NCI-H748 (cell line): Measurements from ENCODE around the gene MOAP1.
"Not testable (repeated sequence)": the region's sequence is repeated elsewhere in the genome, so short reads cannot be mapped to it uniquely, and the experiment has no call there.

Source experiments
- DNase-seq: peaks from one replicate; lab custom pipeline; 2025; ENCODE audit not compliant: unreplicated experiment; lab: John Stamatoyannopoulos, UW

The MOAP1 gene, protein sequence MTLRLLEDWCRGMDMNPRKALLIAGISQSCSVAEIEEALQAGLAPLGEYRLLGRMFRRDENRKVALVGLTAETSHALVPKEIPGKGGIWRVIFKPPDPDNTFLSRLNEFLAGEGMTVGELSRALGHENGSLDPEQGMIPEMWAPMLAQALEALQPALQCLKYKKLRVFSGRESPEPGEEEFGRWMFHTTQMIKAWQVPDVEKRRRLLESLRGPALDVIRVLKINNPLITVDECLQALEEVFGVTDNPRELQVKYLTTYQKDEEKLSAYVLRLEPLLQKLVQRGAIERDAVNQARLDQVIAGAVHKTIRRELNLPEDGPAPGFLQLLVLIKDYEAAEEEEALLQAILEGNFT

DNA sequence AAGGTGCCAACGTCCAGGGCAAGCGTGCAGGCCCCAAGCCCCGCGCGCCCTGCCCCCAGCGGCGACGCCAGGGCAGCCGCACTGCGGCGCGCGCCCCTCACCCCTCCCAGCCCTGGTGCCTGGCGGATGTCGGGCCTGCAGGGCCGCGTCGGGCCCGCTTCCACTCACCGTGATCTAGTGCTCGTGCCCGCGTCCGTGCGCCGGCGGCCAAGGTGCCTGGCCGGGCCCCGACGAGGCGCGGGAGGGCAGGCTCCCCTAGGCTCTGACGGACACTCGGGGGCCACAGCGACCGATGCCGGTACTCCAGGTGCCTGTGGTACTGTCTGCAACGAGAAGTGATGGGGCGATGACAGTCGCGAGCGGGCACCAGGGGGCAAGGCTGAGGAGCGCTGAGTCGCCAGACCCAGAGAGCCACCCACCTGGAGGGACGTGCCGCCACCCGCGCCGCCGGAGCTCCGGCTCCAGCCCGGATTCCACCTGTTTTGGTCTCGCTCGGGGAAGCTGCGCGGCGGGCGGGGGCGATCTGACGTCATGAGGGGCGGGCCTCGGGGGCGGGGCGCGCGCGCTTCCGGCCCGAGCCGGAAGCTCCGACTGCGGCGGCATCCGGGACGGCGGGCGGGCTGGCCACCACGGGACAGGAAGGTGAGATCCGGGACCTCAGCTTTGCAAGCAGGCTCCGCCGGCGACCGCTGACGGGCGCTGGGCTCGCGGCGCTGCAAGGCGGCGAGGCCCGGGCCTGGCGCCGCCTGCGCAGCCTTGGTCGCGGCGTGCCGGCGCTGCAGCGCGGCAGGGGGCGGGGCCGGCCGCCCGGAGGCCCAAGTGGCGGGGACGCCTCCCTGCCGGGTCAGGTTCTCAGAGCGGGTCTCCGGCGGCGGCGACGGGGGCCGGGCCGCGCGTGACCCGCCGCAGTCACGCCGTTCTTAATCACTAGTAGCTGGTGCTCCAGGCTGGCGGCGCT is at the start of gene MOAP1, which contains the start of gene LYSET:
MOAP1 (minus strand) TSS at position 507 of the 958 bp plus-strand sequence. CDS start 655 bp downstream, outside the sequence.
LYSET (plus strand) TSS at position 927 of the 958 bp plus-strand sequence. CDS start 89 bp downstream, outside the sequence.
- DNase-seq = peak; percentile 93

DNA sequence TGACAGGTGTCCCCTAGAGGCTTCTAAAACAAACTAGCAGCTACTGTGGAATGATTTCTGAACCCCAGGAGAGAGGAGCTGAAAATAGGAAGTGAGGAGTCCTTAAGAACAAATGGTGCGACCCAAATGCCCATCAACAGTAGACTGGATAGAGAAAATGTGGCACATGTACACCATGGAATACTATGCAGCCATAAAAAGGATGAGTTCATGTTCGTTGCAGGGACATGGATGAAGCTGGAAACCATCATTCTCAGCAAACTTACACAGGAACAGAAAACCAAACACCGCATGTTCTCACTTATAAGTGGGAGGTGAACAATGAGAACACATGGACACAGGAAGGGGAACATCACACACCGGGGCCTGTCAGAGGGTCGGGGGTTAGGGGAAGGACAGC is 48.4 kb upstream of the MOAP1 start:
- not testable (repeated sequence) for DNase-seq

DNA sequence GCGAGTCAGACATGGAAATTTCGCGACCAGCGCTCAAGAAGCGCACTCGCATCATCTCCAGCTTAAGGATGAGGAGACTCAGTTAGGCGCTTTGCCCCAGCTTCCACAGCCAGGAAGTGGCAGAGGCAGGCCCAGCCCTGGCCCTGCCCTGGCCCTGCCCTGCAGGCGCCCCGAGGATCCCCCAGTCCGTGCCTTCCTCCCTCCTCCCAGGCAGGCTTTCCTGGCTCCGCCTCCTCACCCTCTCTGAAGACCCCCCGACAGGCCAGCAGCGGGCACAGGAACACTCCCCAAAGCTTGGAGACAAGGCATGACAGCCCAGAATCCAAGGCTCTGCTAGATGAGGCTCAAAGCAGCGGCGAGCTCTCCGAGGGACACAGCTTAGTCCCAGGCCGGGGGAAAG is 47.5 kb upstream of the MOAP1 start:
- DNase-seq = no peak

GRCh38 chr14:93231129-93231979 is 46.7 kb upstream of the MOAP1 start:
- DNase-seq = peak; percentile 70

- DNase-seq = peak; percentile 25
Observed at GRCh38 chr14:93230539-93230938, 45.8 kb upstream of the MOAP1 start.

DNA sequence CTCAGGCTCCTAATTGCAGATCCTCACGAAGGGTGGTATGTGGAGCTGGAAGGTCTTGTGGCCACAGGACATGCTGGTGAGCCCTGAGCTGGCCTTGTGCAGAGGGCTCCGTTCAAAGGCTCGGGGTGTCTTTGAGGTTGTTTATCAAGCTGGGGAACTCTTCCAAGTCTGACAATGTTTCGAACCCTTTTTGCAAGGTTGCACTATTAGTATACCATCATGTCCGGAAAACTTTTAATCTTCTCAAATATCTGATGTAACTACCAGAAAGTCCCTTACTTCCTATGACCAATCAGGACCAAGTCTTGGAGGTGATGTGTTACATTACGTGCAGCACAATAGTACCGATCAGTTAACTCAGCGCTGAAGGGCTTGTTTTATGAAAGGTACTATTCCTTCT is 43.9 kb upstream of the MOAP1 start:
- no peak for DNase-seq

DNA sequence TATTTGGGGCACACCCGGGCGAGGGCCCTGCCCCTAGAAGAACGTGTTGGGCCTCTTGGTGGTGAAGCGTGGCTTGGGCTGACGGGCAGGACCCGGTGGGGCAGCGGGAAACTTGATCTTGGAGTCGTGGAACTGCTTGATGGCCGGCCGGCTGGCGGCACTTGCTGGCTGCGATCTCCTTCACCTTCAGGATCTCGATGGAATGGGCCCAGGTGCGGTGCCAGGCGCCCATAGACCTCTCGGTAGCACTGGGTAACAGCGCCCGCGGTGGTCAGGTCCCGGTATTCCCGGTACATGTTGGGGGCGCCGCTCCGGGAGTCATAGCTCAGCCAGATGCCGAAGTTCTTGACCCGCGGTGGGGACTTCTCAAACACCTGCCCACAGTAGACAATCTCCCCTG is 38.9 kb upstream of the MOAP1 start:
- DNase-seq = no peak

DNA sequence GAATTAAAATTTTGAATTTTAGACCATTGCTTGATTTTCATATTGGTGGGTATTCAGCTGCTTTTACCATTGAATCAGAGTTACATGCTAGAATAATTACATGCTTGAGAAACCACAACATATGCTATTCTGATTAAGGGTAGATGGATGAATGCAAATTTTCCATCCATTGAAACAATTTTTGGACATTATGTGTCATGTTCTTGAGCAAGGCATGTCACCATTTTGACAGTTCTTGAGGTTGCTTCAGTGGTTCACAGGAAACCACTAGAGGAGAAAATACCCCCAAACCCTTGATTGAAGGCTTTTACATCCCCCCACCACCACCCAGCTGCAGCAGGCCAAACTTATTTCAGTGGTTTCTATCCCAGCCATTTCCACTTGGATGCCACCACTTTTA is 35.8 kb upstream of the MOAP1 start:
- DNase-seq = no peak

- DNase-seq = peak; percentile 77
Observed at GRCh38 chr14:93219103-93219726, 34.5 kb upstream of the MOAP1 start.

- no peak for DNase-seq
Observed at GRCh38 chr14:93214598-93214997, 29.9 kb upstream of the MOAP1 start.

- DNase-seq = no peak
Observed at GRCh38 chr14:93212432-93212831, 27.7 kb upstream of the MOAP1 start.

DNA sequence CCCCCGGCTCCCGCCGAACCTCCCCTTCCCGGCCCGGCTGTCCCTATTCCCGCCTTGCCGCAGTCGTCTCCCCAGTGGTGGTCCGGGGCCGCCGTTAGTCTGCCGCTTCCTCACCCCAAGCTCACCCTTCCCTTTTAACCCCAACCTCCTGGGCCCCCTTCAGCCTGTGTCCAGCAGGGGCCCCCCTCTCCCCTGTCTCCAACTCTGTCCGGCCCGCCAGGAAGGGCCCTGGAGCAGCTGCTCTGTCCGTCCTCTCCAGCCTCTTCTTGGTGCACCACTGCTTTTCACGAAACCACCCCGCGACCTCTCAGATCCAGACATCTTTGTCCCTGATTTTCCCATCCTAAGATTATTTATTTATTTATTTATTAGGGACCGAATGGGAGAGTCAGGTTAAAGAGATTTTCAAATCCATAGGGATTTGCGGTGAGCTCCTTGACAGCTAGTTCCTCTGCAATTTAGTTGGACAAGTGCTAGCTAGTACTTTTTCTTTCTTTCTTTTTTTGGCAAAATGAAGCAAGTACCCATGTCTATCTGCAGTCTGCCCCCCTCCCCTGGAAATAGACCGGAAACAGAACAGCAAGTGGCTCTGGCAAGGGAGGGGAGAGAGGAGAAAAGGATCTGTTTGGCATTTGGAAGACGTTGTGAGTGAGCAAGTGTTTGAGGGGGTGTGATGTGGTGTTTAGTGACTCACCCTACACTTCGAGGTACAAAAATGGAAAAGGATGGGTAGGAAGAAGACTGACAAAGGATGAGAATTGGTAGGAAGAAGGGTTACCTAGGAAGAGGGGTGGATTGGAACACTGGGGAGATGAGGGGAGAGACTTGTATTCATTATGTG is 23.0 kb upstream of the MOAP1 start:
- peak; percentile 74 for DNase-seq

DNA sequence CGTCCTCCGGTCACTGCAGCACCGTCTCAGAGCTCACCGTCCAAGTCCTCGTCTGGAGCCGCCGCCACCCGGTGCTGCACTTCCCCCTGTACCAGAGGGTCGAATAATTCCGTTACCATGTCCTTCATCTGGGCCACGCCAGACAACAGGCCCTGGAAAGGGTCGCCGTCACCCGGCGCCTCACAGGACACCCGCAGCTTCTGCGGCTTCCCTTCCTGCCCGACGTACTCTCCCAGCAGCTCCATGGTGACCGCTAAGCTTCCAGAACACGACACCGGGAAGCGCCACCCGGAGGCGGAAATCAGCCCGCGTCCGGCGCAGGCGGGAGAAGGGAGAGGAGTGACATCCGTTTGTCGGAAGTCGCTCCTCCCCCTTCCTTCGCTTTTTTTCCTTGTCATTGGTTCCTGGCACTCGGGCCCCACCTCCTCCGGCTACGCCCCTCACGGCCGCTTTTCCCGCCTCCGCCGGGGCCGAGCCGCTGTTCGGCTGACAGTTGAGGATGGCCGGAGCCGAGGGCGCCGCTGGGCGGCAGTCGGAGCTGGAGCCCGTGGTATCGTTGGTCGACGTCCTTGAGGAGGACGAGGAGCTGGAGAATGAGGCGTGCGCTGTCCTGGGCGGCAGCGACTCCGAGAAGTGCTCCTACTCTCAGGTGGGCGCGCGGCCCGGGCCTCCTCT is 22.2 kb upstream of the MOAP1 start, which contains the start of the genes GON7 and UBR7:
GON7 (minus strand) TSS at position 273 of the 675 bp plus-strand sequence; CDS start at position 245, 28 bp downstream.
UBR7 (plus strand) TSS at position 464 of the 675 bp plus-strand sequence; CDS start at position 500, 36 bp downstream.
- peak; percentile 99 for DNase-seq

- DNase-seq = no peak
Observed at GRCh38 chr14:93201155-93201704, 16.5 kb upstream of the MOAP1 start.

- no peak for DNase-seq
Observed at GRCh38 chr14:93200553-93200952, 15.9 kb upstream of the MOAP1 start.

GRCh38 chr14:93199031-93199430 is 14.3 kb upstream of the MOAP1 start:
- no peak for DNase-seq

DNA sequence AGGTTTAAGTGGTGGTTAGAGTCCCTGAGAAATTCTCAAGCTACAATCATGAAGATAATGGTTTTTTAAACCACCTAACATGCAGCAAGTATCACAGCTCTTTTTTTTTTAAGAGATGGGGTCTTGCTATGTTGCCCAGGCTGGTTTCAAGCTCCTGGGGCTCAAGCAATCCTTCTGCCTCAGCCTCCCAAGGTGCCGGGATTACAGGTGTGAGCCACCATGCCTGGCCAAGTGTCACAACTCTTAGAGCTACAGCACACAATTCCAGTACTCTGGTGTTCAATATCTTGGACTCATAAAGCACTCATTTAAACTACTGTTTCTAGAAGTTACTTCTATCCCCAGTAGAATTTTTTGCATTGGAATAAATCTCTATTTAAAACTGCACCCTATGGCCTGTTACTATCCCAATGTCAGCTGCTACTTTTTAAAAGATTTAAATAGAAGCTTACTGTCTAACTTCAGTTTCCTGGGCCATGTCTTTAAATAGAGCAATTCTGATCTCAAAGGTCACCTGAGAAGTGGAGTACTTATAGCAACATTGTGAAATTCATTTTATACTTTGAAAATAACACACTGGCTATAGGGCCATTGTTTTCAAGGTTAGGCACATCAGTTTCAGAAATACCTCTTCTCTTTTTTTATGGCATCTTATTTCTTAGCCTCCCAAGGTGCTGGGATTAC is 10.8 kb upstream of the MOAP1 start:
- no peak for DNase-seq

- no peak for DNase-seq
Observed at GRCh38 chr14:93186956-93187355, 2.3 kb upstream of the MOAP1 start.
